Endothelial cell of umbilical vein (primary cell): Measurements from ENCODE around the gene CLCN4.

Experiments
- CTCF ChIP-seq, 2 donors: IDR thresholded peaks; 1 replicate in 1 of 2; 2 replicates in 1 of 2; pipeline ENCODE4 v1.5.1; 2011; ENCODE audit warnings: low read length in 2 of 2, mild to moderate bottlenecking in 2 of 2, moderate library complexity in 2 of 2, control low read depth in 1 of 2, inconsistent platforms in 1 of 2, low read depth in 1 of 2; ENCODE audit not compliant: insufficient read depth in 1 of 2; ENCODE audit errors: extremely low read depth in 1 of 2
- FOS ChIP-seq: IDR thresholded peaks from 2 replicates; pipeline ENCODE4 v1.6.1; 2011; ENCODE audit warnings: mild to moderate bottlenecking, low read length, moderate library complexity, borderline replicate concordance; ENCODE audit not compliant: insufficient read depth
- POLR2A ChIP-seq: IDR thresholded peaks from 2 replicates; pipeline ENCODE4 v1.6.1; 2012; ENCODE audit warnings: low read depth, mild to moderate bottlenecking, control low read depth, low read length

GRCh38 chrX:10140264-10140663, 16.5 kb upstream of the CLCN4 start:
- no peak for TF ChIP-seq CTCF (IDR thresholded peaks at IDR 0.05; ENCODE audit: extremely low read depth in 1 of 2, insufficient read depth in 1 of 2, low read depth in 1 of 2, low read length in 2 of 2)
- TF ChIP-seq POLR2A: no peak
- no peak for TF ChIP-seq FOS
